ENCODE measurements around the gene CHST11. TPM values are rescaled to one million over a fixed set of nuclear protein-coding genes. Genes with fewer than 3 reads are reported as not detected.

The CHST11 gene
- total RNA-seq, 1 donor from 2014 or later: 40.1 TPM

DNA sequence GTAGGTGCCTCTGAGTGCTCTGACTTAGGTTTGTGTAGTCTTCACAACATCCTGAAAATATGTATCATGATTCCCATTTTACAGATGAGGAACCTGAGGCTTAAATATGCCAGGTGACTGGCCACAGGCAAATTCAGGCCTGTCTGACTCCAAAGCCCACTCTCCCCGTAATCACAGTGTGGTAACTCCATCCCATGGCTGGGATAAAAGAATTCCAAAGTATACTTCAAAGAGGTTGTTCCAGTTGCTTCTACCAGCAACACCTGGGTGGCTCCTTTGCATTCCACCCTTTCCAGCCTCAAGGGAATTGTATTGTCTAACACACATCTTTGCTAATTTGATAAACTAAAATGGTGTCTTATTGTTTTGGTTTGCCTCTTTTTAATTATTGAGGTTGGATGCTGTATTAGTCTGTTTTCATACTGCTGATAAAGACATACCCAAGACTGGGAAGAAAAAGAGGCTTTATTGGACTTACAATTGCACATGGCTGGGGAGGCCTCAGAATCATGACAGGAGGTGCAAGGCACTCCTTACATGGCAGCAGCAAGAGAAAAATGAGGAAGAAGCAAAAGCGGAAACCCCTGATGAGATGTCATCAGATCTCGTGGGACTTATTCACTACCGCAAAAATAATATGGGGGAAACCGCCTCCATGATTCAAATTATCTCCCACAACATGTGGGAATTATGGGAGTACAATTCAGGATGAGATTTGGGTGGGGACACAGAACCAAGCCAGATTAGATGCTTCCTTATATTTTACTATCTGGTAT, 9.9 kb upstream of the CHST11 start:
- DNase-seq (no peak), ATAC-seq (ENCODE audit: low read depth) (no peak)
- peaks cover 14% of the 10 kb centered on the region for H3K4me1 Mint-ChIP-seq
- intact Hi-C loops (cut with micrococcal nuclease): no loop called here
- POLR2A ChIA-PET: no interaction called here
- no peak overlapping the region for H3K4me3 Mint-ChIP-seq
- no peaks in the 10 kb centered on the region for H3K36me3 Mint-ChIP-seq (ENCODE audit: low read depth)
- TF ChIP-seq, protein P1, sequence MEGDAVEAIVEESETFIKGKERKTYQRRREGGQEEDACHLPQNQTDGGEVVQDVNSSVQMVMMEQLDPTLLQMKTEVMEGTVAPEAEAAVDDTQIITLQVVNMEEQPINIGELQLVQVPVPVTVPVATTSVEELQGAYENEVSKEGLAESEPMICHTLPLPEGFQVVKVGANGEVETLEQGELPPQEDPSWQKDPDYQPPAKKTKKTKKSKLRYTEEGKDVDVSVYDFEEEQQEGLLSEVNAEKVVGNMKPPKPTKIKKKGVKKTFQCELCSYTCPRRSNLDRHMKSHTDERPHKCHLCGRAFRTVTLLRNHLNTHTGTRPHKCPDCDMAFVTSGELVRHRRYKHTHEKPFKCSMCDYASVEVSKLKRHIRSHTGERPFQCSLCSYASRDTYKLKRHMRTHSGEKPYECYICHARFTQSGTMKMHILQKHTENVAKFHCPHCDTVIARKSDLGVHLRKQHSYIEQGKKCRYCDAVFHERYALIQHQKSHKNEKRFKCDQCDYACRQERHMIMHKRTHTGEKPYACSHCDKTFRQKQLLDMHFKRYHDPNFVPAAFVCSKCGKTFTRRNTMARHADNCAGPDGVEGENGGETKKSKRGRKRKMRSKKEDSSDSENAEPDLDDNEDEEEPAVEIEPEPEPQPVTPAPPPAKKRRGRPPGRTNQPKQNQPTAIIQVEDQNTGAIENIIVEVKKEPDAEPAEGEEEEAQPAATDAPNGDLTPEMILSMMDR (IDR thresholded peaks at IDR 0.05): no peak
- H3K9me3 Mint-ChIP-seq: peaks cover 14% of the 10 kb centered on the region
- CTCF ChIA-PET: interaction anchor here (0.5 kb wide), 1 partner anchor 147 kb away, joined by 3 read pairs; no protein-coding TSS in a partner anchor
- no peaks in the 10 kb centered on the region for H3K27me3 Mint-ChIP-seq
- H3K27ac Mint-ChIP-seq: no peak overlapping the region

DNA sequence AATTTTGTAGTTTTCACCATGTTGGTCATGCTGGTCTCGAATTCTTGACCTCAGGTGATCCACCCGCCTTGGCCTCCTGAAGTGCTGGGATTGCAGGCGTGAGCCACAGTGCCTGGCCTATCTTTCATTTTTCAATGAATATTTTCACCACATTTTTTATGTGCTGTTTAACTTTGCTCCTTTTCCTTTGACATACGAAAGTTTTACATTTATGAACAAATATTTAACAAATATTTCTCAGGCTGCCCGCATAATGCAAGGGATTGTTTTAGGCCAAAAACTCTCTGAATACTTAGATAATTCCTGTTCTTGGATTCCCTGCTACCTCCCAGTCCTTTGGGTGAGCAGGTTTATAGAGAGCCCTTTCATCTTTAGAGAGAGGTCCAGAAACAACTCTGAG, 8.7 kb upstream of the CHST11 start:
- no peak for ATAC-seq (ENCODE audit: low read depth)

DNA sequence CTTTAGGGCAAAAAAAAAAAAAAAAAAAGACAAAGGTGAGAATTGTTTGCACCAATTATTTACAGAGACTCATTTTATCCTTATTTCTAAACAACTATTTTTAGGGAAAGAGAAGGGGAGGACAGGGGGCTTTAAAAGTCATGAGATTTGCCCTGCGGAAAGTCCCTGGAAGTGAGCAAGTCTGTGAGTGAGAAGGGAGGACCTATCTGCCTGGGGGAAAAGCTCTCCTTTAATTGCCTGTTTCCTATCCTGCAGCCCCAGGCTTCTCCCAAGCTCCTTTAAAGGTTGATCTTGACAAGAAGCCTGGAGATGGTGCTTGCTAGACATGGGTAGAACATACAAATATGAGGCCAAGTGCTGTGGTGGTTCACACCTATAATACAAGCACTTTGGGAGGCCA, 8.3 kb upstream of the CHST11 start:
- ChIA-PET POLR2A (interaction anchor here (0.7 kb wide), 2 partner anchors 17 to 32 kb away, joined by 3 to 7 read pairs; no protein-coding TSS in a partner anchor), CTCF (no interaction called here)
- peaks cover 14% of the 10 kb centered on the region for H3K4me1 Mint-ChIP-seq
- H3K4me3 Mint-ChIP-seq: no peak overlapping the region
- ATAC-seq (ENCODE audit: low read depth) (no peak), DNase-seq (no peak)
- intact Hi-C loops (cut with micrococcal nuclease): no loop called here
- H3K27me3 Mint-ChIP-seq: no peaks in the 10 kb centered on the region
- TF ChIP-seq, protein P1 (IDR thresholded peaks at IDR 0.05): no peak
- peaks cover 14% of the 10 kb centered on the region for H3K9me3 Mint-ChIP-seq
- no peaks in the 10 kb centered on the region for H3K36me3 Mint-ChIP-seq (ENCODE audit: low read depth)
- H3K27ac Mint-ChIP-seq: no peak overlapping the region

More for the DNA sequence above, 8.7 kb upstream of the CHST11 start:
- intact Hi-C loops (cut with micrococcal nuclease): no loop called here
- Mint-ChIP-seq H3K4me1 (peaks cover 14% of the 10 kb centered on the region), H3K4me3 (no peak overlapping the region), H3K27ac (no peak overlapping the region), H3K9me3 (peaks cover 14% of the 10 kb centered on the region), H3K27me3 (no peaks in the 10 kb centered on the region), H3K36me3 (ENCODE audit: low read depth) (no peaks in the 10 kb centered on the region)
- CTCF ChIA-PET: no interaction called here
- TF ChIP-seq, protein P1 (IDR thresholded peaks at IDR 0.05): no peak
- POLR2A ChIA-PET: interaction anchor here (0.7 kb wide), 1 partner anchor 33 kb away, joined by 3 read pairs; no protein-coding TSS in a partner anchor
- no peak for DNase-seq

DNA sequence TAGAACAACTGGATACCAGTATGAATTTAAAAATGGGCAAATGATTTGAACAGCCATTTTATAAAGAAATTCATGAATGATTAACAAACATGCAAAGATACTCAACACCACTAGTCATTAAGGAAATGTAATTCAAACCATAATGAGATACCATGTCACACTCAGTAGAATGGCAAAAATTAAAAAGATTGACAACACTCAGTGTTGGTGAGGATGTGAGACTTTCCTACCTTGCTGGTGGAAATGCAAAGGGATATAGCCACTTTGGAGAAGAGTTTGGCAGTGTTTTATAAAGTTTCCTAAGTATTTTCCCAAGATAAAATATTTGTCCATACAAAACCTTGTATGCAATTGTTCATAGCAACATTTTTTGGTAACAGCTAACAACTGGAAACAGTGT, 6.0 kb upstream of the CHST11 start:
- H3K9me3 Mint-ChIP-seq: peaks cover 14% of the 10 kb centered on the region
- no peak for ATAC-seq (ENCODE audit: low read depth)
- intact Hi-C loops (cut with micrococcal nuclease): no loop called here
- H3K4me1 Mint-ChIP-seq: peaks cover 24% of the 10 kb centered on the region
- H3K36me3 Mint-ChIP-seq (ENCODE audit: low read depth): no peaks in the 10 kb centered on the region
- ChIA-PET CTCF (no interaction called here), POLR2A (no interaction called here)
- no peak overlapping the region for H3K27ac Mint-ChIP-seq
- TF ChIP-seq, protein P1 (IDR thresholded peaks at IDR 0.05): no peak
- no peaks in the 10 kb centered on the region for H3K27me3 Mint-ChIP-seq
- H3K4me3 Mint-ChIP-seq: no peak overlapping the region
- DNase-seq: no peak

DNA sequence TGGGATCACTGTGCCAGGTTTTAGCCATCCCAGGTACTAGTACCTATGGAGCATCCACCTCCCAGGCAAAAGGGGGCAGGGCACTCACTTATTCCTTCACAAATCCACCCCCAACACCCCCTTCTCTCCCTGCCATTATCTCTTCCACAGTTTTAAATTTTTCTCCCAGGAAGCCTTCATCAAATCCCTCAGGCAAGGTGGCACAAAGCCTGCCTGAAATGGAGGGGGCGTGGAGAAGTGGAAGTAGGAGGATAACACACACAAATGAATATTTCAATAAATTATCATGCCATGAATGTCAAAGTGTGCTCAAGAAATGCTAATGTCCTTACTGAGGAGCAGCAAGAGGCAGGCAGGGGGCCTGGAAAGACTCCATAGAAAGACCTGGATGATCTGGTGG, 4.7 kb upstream of the CHST11 start:
- H3K4me1 Mint-ChIP-seq: peaks cover 29% of the 10 kb centered on the region
- H3K27ac Mint-ChIP-seq: no peak overlapping the region
- TF ChIP-seq, protein P1 (IDR thresholded peaks at IDR 0.05): no peak
- ATAC-seq (ENCODE audit: low read depth): no peak
- peaks cover 2% of the 10 kb centered on the region for H3K36me3 Mint-ChIP-seq (ENCODE audit: low read depth)
- no peaks in the 10 kb centered on the region for H3K27me3 Mint-ChIP-seq
- ChIA-PET CTCF (interaction anchor here (1.5 kb wide), 1 partner anchor 71 kb away, joined by 6 read pairs; no protein-coding TSS in a partner anchor), POLR2A (no interaction called here)
- intact Hi-C loops (cut with micrococcal nuclease): no loop called here
- H3K9me3 Mint-ChIP-seq: peaks cover 4% of the 10 kb centered on the region
- no peak for DNase-seq
- no peak overlapping the region for H3K4me3 Mint-ChIP-seq
